ENCODE data around the gene MXD4.
A peak's percentile ranks its signal among the peaks of the same experiment; 100 is the strongest.

Gene MXD4

GRCh38 chr4:2291705-2292645 is 30.1 kb upstream of the MXD4 start:
- peak; percentile 59 for DNase-seq (ENCODE audit: low spot score)

- DNase-seq (ENCODE audit: low spot score): peak; percentile 63
Observed at GRCh38 chr4:2290974-2291704, 29.2 kb upstream of the MXD4 start.

GRCh38 chr4:2290488-2290887 is 28.6 kb upstream of the MXD4 start:
- peak; percentile 56 for DNase-seq (ENCODE audit: low spot score)

GRCh38 chr4:2289955-2290333 is 28.0 kb upstream of the MXD4 start:
- DNase-seq (ENCODE audit: low spot score): peak; percentile 64

- DNase-seq (ENCODE audit: low spot score): peak; percentile 53
Observed at GRCh38 chr4:2289311-2289954, 27.5 kb upstream of the MXD4 start.

GRCh38 chr4:2288051-2288541 is 26.2 kb upstream of the MXD4 start:
- no peak for DNase-seq (ENCODE audit: low spot score)

GRCh38 chr4:2287594-2287915 is 25.6 kb upstream of the MXD4 start:
- DNase-seq (ENCODE audit: low spot score): no peak

- no peak for DNase-seq (ENCODE audit: low spot score)
Observed at GRCh38 chr4:2286904-2287593, 25.1 kb upstream of the MXD4 start.

- no peak for DNase-seq (ENCODE audit: low spot score)
Observed at GRCh38 chr4:2285613-2286381, 23.9 kb upstream of the MXD4 start.

GRCh38 chr4:2284934-2285612 is 23.2 kb upstream of the MXD4 start:
- no peak for DNase-seq (ENCODE audit: low spot score)

GRCh38 chr4:2284161-2284933 is 22.4 kb upstream of the MXD4 start:
- no peak for DNase-seq (ENCODE audit: low spot score)

- DNase-seq (ENCODE audit: low spot score): no peak
Observed at GRCh38 chr4:2283199-2283711, 21.3 kb upstream of the MXD4 start.

- no peak for DNase-seq (ENCODE audit: low spot score)
Observed at GRCh38 chr4:2281575-2282343, 19.9 kb upstream of the MXD4 start.

- no peak for DNase-seq (ENCODE audit: low spot score)
Observed at GRCh38 chr4:2280531-2281300, 18.8 kb upstream of the MXD4 start.

- no peak for DNase-seq (ENCODE audit: low spot score)
Observed at GRCh38 chr4:2277956-2278355, 16.0 kb upstream of the MXD4 start.

- DNase-seq (ENCODE audit: low spot score): no peak
Observed at GRCh38 chr4:2276581-2277325, 14.8 kb upstream of the MXD4 start.

- DNase-seq (ENCODE audit: low spot score): no peak
Observed at GRCh38 chr4:2275546-2276251, 13.8 kb upstream of the MXD4 start.

Data from left forelimb (tissue), 1 donor.